B cell (primary cell): ENCODE measurements around the gene MT1A. TPM values are rescaled to one million over a fixed set of nuclear protein-coding genes. Genes with fewer than 3 reads are reported as not detected.
A peak's percentile ranks its signal among the peaks of the same experiment; 100 is the strongest.

Experiments used
- ATAC-seq: fragments of 200-7000 bp; cut with Tn5 transposase; one replicate; pipeline ENCODE4 v1.10.0; 2021; ENCODE audit warnings: low read depth, mild to moderate bottlenecking, moderate number of reproducible peaks, moderate library complexity
- CTCF ChIA-PET: fragments of 350-600 bp; sonication (Branson Sonifier 250); formaldehyde crosslinking; loops from one replicate; lab custom pipeline; 2021; ENCODE audit warnings: antibody characterized with exemption, inconsistent platforms; lab: Charles Lee
- POLR2A ChIA-PET: fragments of 350-600 bp; sonication (Branson Sonifier 250); formaldehyde crosslinking; loops from one replicate; lab custom pipeline; 2021; ENCODE audit warnings: antibody characterized with exemption; lab: Charles Lee
- DNase-seq: peaks from one replicate; pipeline ENCODE4 v3.0.0; 2013
- H2AFZ ChIP-seq: 2 replicates; pipeline ENCODE4 v1.6.1; 2012; ENCODE audit warnings: mild to moderate bottlenecking, low read depth, low read length; ENCODE audit not compliant: insufficient read depth, poor library complexity, severe bottlenecking
- H3K27ac ChIP-seq, 2 donors: 1 replicate in 1 of 2; 2 replicates in 1 of 2; pipeline ENCODE4 v1.5.1; 2012 to 2013; ENCODE audit warnings: low read length in 2 of 2, mild to moderate bottlenecking in 2 of 2, moderate library complexity in 1 of 2
- H3K27me3 ChIP-seq, 4 experiments: fragments of 200-600 bp in 1 of 4; sonication (generic) in 1 of 4; replicated peaks in 1 of 4; 1 replicate in 2 of 4; 2 replicates in 2 of 4; pipeline versions ENCODE4 v1.6.1 to v1.7.0; 2013 to 2016; ENCODE audit warnings: low read length in 3 of 4, mild to moderate bottlenecking in 2 of 4, mixed read lengths in 1 of 4, moderate library complexity in 1 of 4; ENCODE audit not compliant: insufficient read depth in 4 of 4, control insufficient read depth in 3 of 4; ENCODE audit errors: control extremely low read depth in 1 of 4
- H3K36me3 ChIP-seq, 2 experiments: replicated peaks in 1 of 2; 1 replicate in 1 of 2; 2 replicates in 1 of 2; pipeline versions ENCODE4 v1.6.1 to v1.7.1; 2013; ENCODE audit warnings: low read length in 1 of 2; ENCODE audit not compliant: insufficient read depth in 2 of 2, control insufficient read depth in 1 of 2; ENCODE audit errors: control extremely low read depth in 1 of 2, extremely low read depth in 1 of 2
- H3K4me1 ChIP-seq, 2 donors: fragments of 200-600 bp in 1 of 2; sonication (generic) in 1 of 2; 1 replicate in 1 of 2; 2 replicates in 1 of 2; pipeline versions ENCODE4 v1.5.1 to v1.6.1; 2013 to 2017; ENCODE audit warnings: low read length in 2 of 2; ENCODE audit not compliant: control insufficient read depth in 2 of 2, insufficient read depth in 2 of 2
- H3K4me2 ChIP-seq: replicated peaks from 2 replicates; pipeline ENCODE3; 2012; ENCODE audit warnings: mild to moderate bottlenecking, low read depth, low read length; ENCODE audit not compliant: poor library complexity, severe bottlenecking
- H3K4me3 ChIP-seq, 5 experiments: fragments of 200-600 bp in 1 of 5; sonication (generic) in 1 of 5; 1 replicate in 3 of 5; 2 replicates in 2 of 5; pipeline versions ENCODE4 v1.5.1 to v1.7.0; 2011 to 2016; ENCODE audit warnings: low read length in 4 of 5, mild to moderate bottlenecking in 4 of 5, low read depth in 2 of 5, control low read depth in 1 of 5, moderate library complexity in 1 of 5; ENCODE audit not compliant: insufficient read depth in 1 of 5; ENCODE audit errors: control extremely low read depth in 1 of 5, extremely low read depth in 1 of 5
- H3K79me2 ChIP-seq: fragments of 200-600 bp; sonication (generic); one replicate; pipeline ENCODE4 v1.6.0; 2016; ENCODE audit warnings: low read length; ENCODE audit not compliant: control insufficient read depth, insufficient read depth
- H3K9ac ChIP-seq: fragments of 200-600 bp; sonication (generic); 2 replicates; pipeline ENCODE4 v1.6.1; 2017; ENCODE audit warnings: mild to moderate bottlenecking, low read length, moderate library complexity
- H3K9me3 ChIP-seq, 3 donors: one replicate each; pipeline versions ENCODE4 v1.6.1 to v1.7.1; 2013; ENCODE audit warnings: low read length in 2 of 3; ENCODE audit not compliant: control insufficient read depth in 2 of 3, insufficient read depth in 1 of 3; ENCODE audit errors: control extremely low read depth in 1 of 3
- H4K20me1 ChIP-seq: 2 replicates; pipeline ENCODE4 v1.6.0; 2012; ENCODE audit warnings: mild to moderate bottlenecking, low read length; ENCODE audit not compliant: insufficient read depth, control insufficient read depth, poor library complexity, severe bottlenecking
- H3K27ac Mint-ChIP-seq: one replicate; pipeline ENCODE4 v1.8.0; 2021; ENCODE audit warnings: mixed read lengths
- H3K27me3 Mint-ChIP-seq: one replicate; pipeline ENCODE4 v1.8.0; 2021; ENCODE audit warnings: mixed read lengths
- H3K4me1 Mint-ChIP-seq: one replicate; pipeline ENCODE4 v1.8.0; 2021; ENCODE audit warnings: mixed read lengths
- H3K4me3 Mint-ChIP-seq: one replicate; pipeline ENCODE4 v1.8.0; 2021; ENCODE audit warnings: mixed read lengths
- H3K9me3 Mint-ChIP-seq: one replicate; pipeline ENCODE4 v1.8.0; 2022; ENCODE audit warnings: mixed read lengths; ENCODE audit not compliant: insufficient read depth
- EZH2 ChIP-seq: IDR thresholded peaks from 2 replicates; pipeline ENCODE4 v1.6.1; 2012; ENCODE audit warnings: borderline replicate concordance, low read depth, mild to moderate bottlenecking, moderate library complexity, low read length; ENCODE audit not compliant: insufficient read depth, poor library complexity, severe bottlenecking
- WGBS: methylation state at CpG from one replicate; pipeline ENCODE4 v1.1.5; 2013; ENCODE audit warnings: missing lambda C conversion rate; ENCODE audit not compliant: insufficient coverage; 5-methylcytosine and 5-hydroxymethylcytosine counted together
- intact Hi-C: fragments of 100-400 bp; cut with micrococcal nuclease; formaldehyde crosslinking; loops from one replicate; pipeline ENCODE4 v1.10.0; 2022
- polyA plus RNA-seq: library from polyadenylated mRNA; depleted of rRNA; stranded (reverse); fragments of >200 nt; gene quantifications from 2 replicates; pipeline ENCODE4 v1.2.3, GENCODE V29; 2012
- total RNA-seq, 2 donors: library from RNA; stranded (reverse); fragments of 120-200 nt in 1 of 2; gene quantifications; 1 replicate in 1 of 2; 2 replicates in 1 of 2; pipeline versions ENCODE4 v1.2.3 to v1.2.4, GENCODE V29; 2013 to 2022
- TF ChIP-seq, protein P1 (sequence below): fragments of 200-600 bp; IDR thresholded peaks from one replicate; pipeline ENCODE4 v1.8.0; 2022; ENCODE audit warnings: antibody characterized with exemption, mild to moderate bottlenecking

MT1A gene
- total and polyA plus RNA-seq, 2 donors (not counting 1 experiment from before 2014, with no cell fraction given) = not detected

DNA sequence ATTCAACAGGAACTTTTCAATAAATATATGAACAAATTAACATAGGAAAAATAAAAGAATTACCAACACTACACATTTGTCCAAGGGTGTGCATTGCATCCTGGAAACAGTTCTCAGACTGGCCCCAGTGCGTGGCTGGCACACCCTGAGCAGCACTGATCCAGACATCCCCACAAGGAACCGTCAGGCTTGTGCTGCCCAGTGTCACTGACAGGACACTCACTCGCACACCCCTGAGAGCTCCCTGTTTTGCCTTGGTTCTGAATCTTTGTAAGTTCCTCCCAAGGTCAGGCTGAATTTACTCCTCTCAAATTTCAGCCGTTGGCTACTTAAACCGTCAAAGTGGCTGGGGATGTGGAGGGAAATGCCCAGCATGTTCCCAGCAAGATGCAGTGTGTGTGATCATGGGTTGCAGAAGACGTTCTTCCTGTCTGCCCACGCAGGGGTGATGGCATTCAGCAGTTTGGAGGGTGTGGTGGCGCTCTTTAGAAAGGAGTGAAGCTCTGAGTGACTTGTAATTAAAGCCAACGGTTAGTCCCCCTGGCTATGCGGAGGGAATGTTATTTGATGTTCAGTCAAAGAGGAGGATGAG is 28.4 kb upstream of the MT1A start:
- H3K4me3 ChIP-seq = peak overlapping the region; percentile 60 to 77 (median 73)
- H2AFZ ChIP-seq = peak overlapping the region; percentile 77
- Mint-ChIP-seq H3K4me3 (peak overlapping the region; percentile 97), H3K9me3 (no peaks in the 10 kb centered on the region), H3K27me3 (no peaks in the 10 kb centered on the region), H3K27ac (peak overlapping the region; percentile 66), H3K4me1 (peaks cover 37% of the 10 kb centered on the region)
- DNase-seq (peak; percentile 66), ATAC-seq (no peak)
- intact Hi-C loops = no loop called here
- peak overlapping the region; percentile 27 to 42 for H3K27ac ChIP-seq
- no peaks in the 10 kb centered on the region for H3K9me3 ChIP-seq
- ChIA-PET CTCF (interaction anchor here (1.0 to 2.2 kb wide), 6 partner anchors 8 to 96 kb away, joined by 3 to 18 read pairs (median 5); no protein-coding TSS in a partner anchor), POLR2A (no interaction called here)
- no peaks in the 10 kb centered on the region for H3K79me2 ChIP-seq
- peak overlapping the region; percentile 66 for H3K9ac ChIP-seq
- no peak for TF ChIP-seq EZH2
- TF ChIP-seq, protein P1, sequence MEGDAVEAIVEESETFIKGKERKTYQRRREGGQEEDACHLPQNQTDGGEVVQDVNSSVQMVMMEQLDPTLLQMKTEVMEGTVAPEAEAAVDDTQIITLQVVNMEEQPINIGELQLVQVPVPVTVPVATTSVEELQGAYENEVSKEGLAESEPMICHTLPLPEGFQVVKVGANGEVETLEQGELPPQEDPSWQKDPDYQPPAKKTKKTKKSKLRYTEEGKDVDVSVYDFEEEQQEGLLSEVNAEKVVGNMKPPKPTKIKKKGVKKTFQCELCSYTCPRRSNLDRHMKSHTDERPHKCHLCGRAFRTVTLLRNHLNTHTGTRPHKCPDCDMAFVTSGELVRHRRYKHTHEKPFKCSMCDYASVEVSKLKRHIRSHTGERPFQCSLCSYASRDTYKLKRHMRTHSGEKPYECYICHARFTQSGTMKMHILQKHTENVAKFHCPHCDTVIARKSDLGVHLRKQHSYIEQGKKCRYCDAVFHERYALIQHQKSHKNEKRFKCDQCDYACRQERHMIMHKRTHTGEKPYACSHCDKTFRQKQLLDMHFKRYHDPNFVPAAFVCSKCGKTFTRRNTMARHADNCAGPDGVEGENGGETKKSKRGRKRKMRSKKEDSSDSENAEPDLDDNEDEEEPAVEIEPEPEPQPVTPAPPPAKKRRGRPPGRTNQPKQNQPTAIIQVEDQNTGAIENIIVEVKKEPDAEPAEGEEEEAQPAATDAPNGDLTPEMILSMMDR = no peak
- H4K20me1 ChIP-seq = no peaks in the 10 kb centered on the region
- WGBS = 49% methylated on average over 9 of the region's 10 CpGs
- H3K36me3 ChIP-seq = no peaks in the 10 kb centered on the region
- no peaks in the 10 kb centered on the region for H3K27me3 ChIP-seq
- H3K4me2 ChIP-seq = peak overlapping the region; percentile 86
- H3K4me1 ChIP-seq = peaks cover 21 to 41% of the 10 kb centered on the region in 2 donors

DNA sequence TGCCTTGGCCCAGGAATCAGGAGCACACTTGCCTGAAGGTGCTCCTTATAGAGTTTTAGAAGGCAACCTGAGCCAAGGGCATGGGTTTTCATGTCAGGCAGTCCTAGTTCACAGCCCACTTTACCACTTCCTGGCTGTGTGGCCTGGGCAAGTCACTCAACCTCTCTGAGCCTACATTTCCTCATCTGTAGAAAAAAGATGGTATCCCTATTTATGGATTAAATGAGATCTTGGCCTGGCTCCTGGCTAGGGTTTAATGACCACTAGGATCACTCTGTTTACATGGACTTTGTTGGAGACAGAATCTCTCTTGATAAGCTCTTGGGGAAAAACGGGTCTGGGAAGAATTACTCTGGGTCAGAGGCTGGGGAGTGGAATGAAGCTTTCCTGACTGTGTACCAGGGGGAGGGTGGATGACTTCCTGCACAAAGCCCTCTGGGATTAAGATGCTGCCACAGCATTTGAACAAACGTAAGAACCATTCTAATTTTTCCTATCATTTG is 27.8 kb upstream of the MT1A start:
- DNase-seq (no peak), ATAC-seq (no peak)
- peak overlapping the region; percentile 66 for H3K27ac Mint-ChIP-seq
- POLR2A ChIA-PET = no interaction called here
- Histone ChIP-seq H4K20me1 (no peaks in the 10 kb centered on the region), H3K27me3 (no peaks in the 10 kb centered on the region), H3K36me3 (no peaks in the 10 kb centered on the region), H3K27ac (peak overlapping the region in 1 of 2 donors; percentile 27), H3K79me2 (no peaks in the 10 kb centered on the region), H3K4me2 (peak overlapping the region; percentile 86), H2AFZ (peak overlapping the region; percentile 77), H3K4me3 (no peak overlapping the region), H3K9me3 (no peaks in the 10 kb centered on the region), H3K9ac (no peak overlapping the region), H3K4me1 (peaks cover 21 to 41% of the 10 kb centered on the region in 2 donors)
- no peaks in the 10 kb centered on the region for H3K27me3 Mint-ChIP-seq
- CTCF ChIA-PET = interaction anchor here (1.8 kb wide), 2 partner anchors 9 to 91 kb away, joined by 4 to 5 read pairs; no protein-coding TSS in a partner anchor
- H3K9me3 Mint-ChIP-seq = no peaks in the 10 kb centered on the region
- intact Hi-C loops = no loop called here
- 6% methylated on average over 2 of the region's 2 CpGs for WGBS
- TF ChIP-seq, protein P1 = no peak
- peak overlapping the region; percentile 76 for H3K4me3 Mint-ChIP-seq
- H3K4me1 Mint-ChIP-seq = peaks cover 37% of the 10 kb centered on the region
